ENCODE measurements around the gene EIF1B. TPM values are rescaled to one million over a fixed set of nuclear protein-coding genes. Genes with fewer than 3 reads are reported as not detected.

EIF1B gene
- total and polyA plus RNA-seq, 2 of the 13 experiments (the other 11 are each of a cell fraction or from before 2014, with no cell fraction given) = 12.7 to 29.1 TPM

- Histone ChIP-seq H2AFZ (ENCODE audit: low read length) (no peak overlapping the region), H3K79me2 (ENCODE audit: insufficient read depth, low read length) (no peaks in the 10 kb centered on the region), H3K27ac (ENCODE audit: extremely low read length, insufficient read depth, low read length) (no peak overlapping the region), H3K9ac (ENCODE audit: insufficient read depth, low read depth, low read length) (no peak overlapping the region), H3K36me3 (replicated peaks in 1 of 2; ENCODE audit: control insufficient read depth in 1 of 2, insufficient read depth in 2 of 2, low read length in 2 of 2) (no peaks in the 10 kb centered on the region), H3K27me3 (ENCODE audit: control insufficient read depth in 1 of 2, insufficient read depth in 2 of 2, low read length in 2 of 2) (no peaks in the 10 kb centered on the region), H3K9me3 (ENCODE audit: low read length) (no peaks in the 10 kb centered on the region), H4K20me1 (ENCODE audit: insufficient read depth, low read length) (no peaks in the 10 kb centered on the region), H3K4me2 (ENCODE audit: low read depth, low read length) (no peak overlapping the region), H3K4me3 (replicated peaks in 1 of 3; ENCODE audit: insufficient read depth in 1 of 3, low read depth in 2 of 3, low read length in 3 of 3) (no peak overlapping the region), H3K4me1 (ENCODE audit: insufficient read depth, low read length) (no peaks in the 10 kb centered on the region)
- no peak for ATAC-seq
- BruUV-seq (replicated peaks) = no TSS peak
- ChIA-PET POLR2A (no interaction called here), CTCF (ENCODE audit: low intra/inter-chr PET ratio, low total read pairs) (no interaction called here)
- intact Hi-C loops (cut with micrococcal nuclease; ENCODE audit: unreplicated experiment) (no loop called here), in situ Hi-C loops (cut with HindIII; ENCODE audit: extremely low pct_ligation_motif_present, low pct_unique_long_range_greater_than_20kb) (no loop called here)
- no peak for DNase-seq (ENCODE audit: low spot score)
- no peak for TF ChIP-seq ZNF431 (CRISPR knock-in tag; IDR thresholded peaks at IDR 0.05; ENCODE audit: borderline replicate concordance, low read depth)
- no peak for TF ChIP-seq HMG20A (CRISPR knock-in tag; IDR thresholded peaks at IDR 0.05; ENCODE audit: borderline replicate concordance)
- TF ChIP-seq MXI1 (IDR thresholded peaks at IDR 0.05; ENCODE audit: borderline replicate concordance, low read depth, low read length) = no peak
- no peak for TF ChIP-seq SRSF4 (IDR thresholded peaks at IDR 0.05; ENCODE audit: low read depth, low read length, poor library complexity, severe bottlenecking)
- no peak for TF ChIP-seq MEIS1 (CRISPR knock-in tag; IDR thresholded peaks at IDR 0.05; ENCODE audit: borderline replicate concordance)
- no peak for TF ChIP-seq ZSCAN25 (CRISPR knock-in tag; IDR thresholded peaks at IDR 0.05)
- TF ChIP-seq ZNF234 (CRISPR knock-in tag; conservative IDR thresholded peaks at IDR 0.05) = no peak
- no peak for TF ChIP-seq ZNF724P (CRISPR knock-in tag; IDR thresholded peaks at IDR 0.05; ENCODE audit: borderline replicate concordance)
- TF ChIP-seq KDM6A (CRISPR knock-in tag; IDR thresholded peaks at IDR 0.05; ENCODE audit: low read depth) = no peak
- TF ChIP-seq AGO2 (optimal IDR thresholded peaks at IDR 0.05; ENCODE audit: low read depth, low read length) = no peak
- TF ChIP-seq FOXM1 (CRISPR knock-in tag; IDR thresholded peaks at IDR 0.05) = no peak
- TF ChIP-seq RFXANK (CRISPR knock-in tag; IDR thresholded peaks at IDR 0.05) = no peak
- TF ChIP-seq CHCHD3 (CRISPR knock-in tag; IDR thresholded peaks at IDR 0.05) = no peak
- TF ChIP-seq ZNF496 (CRISPR knock-in tag; IDR thresholded peaks at IDR 0.05; ENCODE audit: insufficient replicate concordance) = no peak
- no peak for TF ChIP-seq ZBTB1 (CRISPR knock-in tag; IDR thresholded peaks at IDR 0.05; ENCODE audit: borderline replicate concordance)
- no peak for TF ChIP-seq ZNF879 (CRISPR knock-in tag; IDR thresholded peaks at IDR 0.05)
- 3% methylated on average over 1 of the region's 1 CpG for WGBS (ENCODE audit: low lambda C conversion rate)
- FAIRE-seq = no peak
Measured at GRCh38 chr3:40340541-40341170, 31.1 kb downstream of the EIF1B start.

Measured in HepG2 (cell line).